GM06990 (cell line): ENCODE results near the gene CST1.
"Not testable (repeated sequence)": the region's sequence is repeated elsewhere in the genome, so short reads cannot be mapped to it uniquely, and the experiment has no call there.

Experiments
- DNase-seq: peaks from one replicate; pipeline ENCODE4 v3.0.0-alpha.2; 2011; ENCODE audit not compliant: insufficient read length; ENCODE audit errors: extremely low read depth
- H3K27me3 ChIP-seq: replicated peaks from 2 replicates; pipeline ENCODE4 v1.6.0; 2011; ENCODE audit warnings: low read length; ENCODE audit not compliant: control insufficient read depth, insufficient read depth
- H3K36me3 ChIP-seq: 2 replicates; pipeline ENCODE4 v1.5.1; 2011; ENCODE audit warnings: low read length; ENCODE audit not compliant: control insufficient read depth, insufficient read depth
- H3K4me3 ChIP-seq: replicated peaks from 2 replicates; pipeline ENCODE4 v1.5.1; 2011; ENCODE audit warnings: low read depth, mild to moderate bottlenecking, control low read depth, low read length
- CTCF ChIP-seq: IDR thresholded peaks from 2 replicates; pipeline ENCODE4 v1.5.1; 2011; ENCODE audit warnings: low read length, control low read depth, mild to moderate bottlenecking, inconsistent platforms; ENCODE audit not compliant: insufficient read depth, poor library complexity, severe bottlenecking

Gene CST1

DNA sequence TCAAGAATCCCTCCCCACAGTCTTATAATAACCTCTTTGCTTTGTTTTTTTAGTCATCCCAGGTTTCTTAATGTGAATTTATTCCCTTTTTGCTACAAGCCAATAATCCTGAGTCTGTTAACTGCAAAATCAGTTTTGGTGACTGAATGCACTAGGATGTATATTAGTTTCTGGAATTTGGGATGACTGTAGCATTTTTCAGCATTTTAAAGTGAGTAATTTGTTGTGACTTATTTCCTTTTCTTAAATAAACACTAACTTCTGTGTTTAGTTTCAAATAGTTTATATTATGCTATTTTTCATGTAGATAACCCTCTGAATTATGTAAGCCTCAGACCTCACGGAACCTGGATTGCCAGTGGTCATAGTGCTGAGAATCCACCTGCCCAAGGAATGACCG, 5.5 kb downstream of the CST1 start:
- no peak for DNase-seq
- H3K4me3 ChIP-seq, result no peak overlapping the region
- no peak for TF ChIP-seq CTCF
- no peaks in the 10 kb centered on the region; the same call in 1 of the 2 replicates for H3K27me3 ChIP-seq
- no peaks in the 10 kb centered on the region for H3K36me3 ChIP-seq

DNA sequence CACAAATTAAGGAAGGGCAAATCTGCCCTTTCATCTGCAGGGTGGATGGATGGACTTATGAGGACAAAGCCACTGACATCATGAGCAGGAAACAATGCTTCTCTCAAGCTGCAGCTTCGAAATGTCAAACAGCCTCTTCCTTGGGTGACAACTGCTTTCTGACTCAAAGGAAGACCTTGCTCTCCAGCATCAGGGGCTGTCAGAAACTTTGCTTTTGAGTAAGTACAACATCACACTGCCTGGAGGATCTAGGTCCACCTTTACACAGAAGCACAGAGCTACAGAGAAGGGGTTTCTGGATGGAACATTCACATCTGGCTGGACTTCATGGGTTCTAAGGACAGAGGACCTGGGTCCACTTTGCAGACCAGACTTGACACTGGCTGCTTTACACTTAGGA, 5.9 kb downstream of the CST1 start:
- H3K27me3 ChIP-seq, result no peaks in the 10 kb centered on the region; the same call in 1 of the 2 replicates
- no peak overlapping the region for H3K4me3 ChIP-seq
- H3K36me3 ChIP-seq, result no peaks in the 10 kb centered on the region

GRCh38 chr20:23735391-23735790, 15.3 kb downstream of the CST1 start:
- not testable (repeated sequence) for H3K4me3 ChIP-seq, H3K27me3 ChIP-seq, H3K36me3 ChIP-seq, DNase-seq

More for the DNA sequence above, 5.9 kb downstream of the CST1 start:
- no peak for DNase-seq
- TF ChIP-seq CTCF, result no peak

DNA sequence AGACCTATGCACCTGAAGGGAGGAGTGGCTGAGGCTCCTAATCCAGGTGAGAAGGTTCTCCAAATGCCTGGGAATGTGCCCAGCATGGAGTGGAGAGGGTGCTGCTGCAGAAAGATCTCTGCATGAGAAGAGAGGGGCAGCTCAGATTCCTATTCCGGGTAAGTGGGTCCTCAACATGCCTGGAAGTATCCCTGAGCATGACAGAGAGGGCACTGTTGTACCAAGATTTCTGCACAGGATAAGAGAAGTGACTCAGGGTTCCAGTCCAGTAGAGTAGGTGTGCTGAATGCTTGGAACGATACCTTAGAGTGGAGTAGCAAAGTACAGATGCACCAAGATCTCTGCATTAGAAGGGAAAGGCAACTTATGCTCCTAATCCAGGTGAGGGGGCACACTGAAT, 15.8 kb downstream of the CST1 start:
- DNase-seq, H3K27me3 ChIP-seq, H3K36me3 ChIP-seq, H3K4me3 ChIP-seq: not testable (repeated sequence)

DNA sequence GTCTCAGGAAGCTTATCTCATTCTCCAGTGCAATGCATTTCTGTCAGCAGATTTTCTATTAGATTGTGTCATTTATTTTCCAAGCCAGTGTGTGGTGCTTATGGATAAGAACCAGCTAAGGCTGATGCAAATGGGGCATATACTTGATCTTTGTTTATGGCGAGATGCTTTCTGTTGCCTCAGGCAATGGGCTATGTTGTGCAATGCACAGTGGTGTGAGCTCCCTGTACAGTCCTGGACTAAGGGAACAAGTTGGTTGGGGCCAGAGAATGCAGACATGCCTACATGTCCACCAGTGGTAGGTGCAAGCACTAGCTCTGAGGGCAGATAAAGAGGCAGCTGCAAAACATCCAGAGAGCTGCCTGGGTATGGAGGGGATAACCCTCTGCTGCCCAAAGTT, 16.3 kb downstream of the CST1 start:
- H3K27me3 ChIP-seq, DNase-seq, H3K4me3 ChIP-seq, H3K36me3 ChIP-seq: not testable (repeated sequence)

DNA sequence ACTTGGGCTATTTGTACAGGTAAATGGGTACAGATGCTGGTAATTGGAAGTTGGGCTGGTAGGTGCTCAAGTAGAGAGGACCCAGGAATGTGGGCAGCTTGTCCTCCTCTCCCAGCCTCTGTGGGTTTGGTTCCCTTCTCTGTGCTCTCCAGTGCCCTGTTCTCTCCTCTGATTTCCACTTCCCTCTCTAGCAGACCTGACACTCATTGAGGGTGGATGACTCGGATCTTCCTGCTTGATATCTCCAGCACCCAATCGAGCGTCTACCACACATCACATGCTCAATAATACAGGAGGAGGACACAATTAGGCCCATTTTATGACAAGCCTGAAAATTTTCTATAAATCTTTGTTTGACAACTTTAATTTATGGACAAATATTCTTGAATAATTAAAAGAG, 23.7 kb downstream of the CST1 start:
- no peaks in the 10 kb centered on the region for H3K36me3 ChIP-seq
- no peaks in the 10 kb centered on the region for H3K27me3 ChIP-seq
- no peak for DNase-seq
- TF ChIP-seq CTCF, result no peak
- no peak overlapping the region for H3K4me3 ChIP-seq

- no peaks in the 10 kb centered on the region for H3K27me3 ChIP-seq
- TF ChIP-seq CTCF, result no peak
- DNase-seq, result no peak
Measured at GRCh38 chr20:23725102-23725501, 25.6 kb downstream of the CST1 start.

More at GRCh38 chr20:23725102-23725501, 25.6 kb downstream of the CST1 start:
- no peaks in the 10 kb centered on the region for H3K36me3 ChIP-seq
- no peak overlapping the region for H3K4me3 ChIP-seq
